HG02970 (cell line): Measurements from ENCODE around the gene MBP.

ENCODE experiments used
- ATAC-seq: cut with Tn5 transposase; IDR thresholded peaks from one replicate; pipeline ENCODE4 v1.9.1; 2021; ENCODE audit warnings: mild to moderate bottlenecking, moderate library complexity, moderate number of reproducible peaks; ENCODE audit not compliant: unreplicated experiment, low FRiP score

MBP gene

GRCh38 chr18:77116201-77117080 lies 16.1 kb downstream of the MBP start:
- ATAC-seq = no peak

- ATAC-seq = peak; percentile 8
These were observed 17.2 kb downstream of the MBP start for GRCh38 chr18:77115192-77115953.

- ATAC-seq = peak; percentile 85
These were observed 18.0 kb downstream of the MBP start for GRCh38 chr18:77114415-77115191.

GRCh38 chr18:77114152-77114414 lies 18.5 kb downstream of the MBP start:
- ATAC-seq = no peak

- ATAC-seq = no peak
These were observed 19.0 kb downstream of the MBP start for GRCh38 chr18:77113361-77114151.

GRCh38 chr18:77112747-77113092 lies 19.9 kb downstream of the MBP start:
- ATAC-seq = no peak

- ATAC-seq = no peak
These were observed 20.4 kb downstream of the MBP start for GRCh38 chr18:77111951-77112746.

- no peak for ATAC-seq
These were observed 21.1 kb downstream of the MBP start for GRCh38 chr18:77111449-77111848.

- ATAC-seq = no peak
These were observed 21.6 kb downstream of the MBP start for GRCh38 chr18:77110936-77111335.

GRCh38 chr18:77110400-77110799 lies 22.2 kb downstream of the MBP start:
- no peak for ATAC-seq

GRCh38 chr18:77109648-77110019 lies 22.9 kb downstream of the MBP start:
- ATAC-seq = no peak

- no peak for ATAC-seq
These were observed 23.5 kb downstream of the MBP start for GRCh38 chr18:77108821-77109647.

- ATAC-seq = no peak
These were observed 24.4 kb downstream of the MBP start for GRCh38 chr18:77108001-77108692.

- ATAC-seq = no peak
These were observed 25.3 kb downstream of the MBP start for GRCh38 chr18:77107292-77107691.

- ATAC-seq = no peak
These were observed 26.3 kb downstream of the MBP start for GRCh38 chr18:77106331-77106730.

- no peak for ATAC-seq
These were observed 26.9 kb downstream of the MBP start for GRCh38 chr18:77105680-77106079.

GRCh38 chr18:77105028-77105427 lies 27.6 kb downstream of the MBP start:
- no peak for ATAC-seq

- no peak for ATAC-seq
These were observed 28.5 kb downstream of the MBP start for GRCh38 chr18:77103991-77104531.
